Esophagus squamous epithelium (tissue), 4 donors: Measurements from ENCODE around the gene CCNB1.

ENCODE experiments used
- CTCF ChIP-seq, 6 experiments: fragments of 450-650 bp in 4 of 6; fragments of 200-600 bp in 2 of 6; sonication (generic) in 2 of 6; IDR thresholded peaks; one replicate each; pipeline ENCODE4 v1.5.1; 2016 to 2019; ENCODE audit warnings: antibody characterized with exemption in 6 of 6, mild to moderate bottlenecking in 4 of 6, moderate library complexity in 4 of 6
- POLR2A ChIP-seq, 4 donors: fragments of 450-650 bp; IDR thresholded peaks; one replicate each; pipeline ENCODE4 v1.6.1; 2017; ENCODE audit warnings: antibody characterized with exemption in 4 of 4, mild to moderate bottlenecking in 4 of 4, moderate library complexity in 3 of 4

- TF ChIP-seq CTCF (IDR thresholded peaks at IDR 0.05), result no peak
- no peak for TF ChIP-seq POLR2A (IDR thresholded peaks at IDR 0.05)
Observed at GRCh38 chr5:69167929-69168328, 979 bp downstream of the CCNB1 start.
